Right atrium auricular region (tissue), 2 donors: Measurements from ENCODE around the gene GPC6. TPM values are rescaled to one million over a fixed set of nuclear protein-coding genes. Genes with fewer than 3 reads are reported as not detected.

Experiments
- DNase-seq: peaks from one replicate; pipeline ENCODE4 v3.0.0-alpha.2; 2019; ENCODE audit warnings: low spot score
- H3K27ac ChIP-seq, 2 donors: fragments of 200-600 bp; sonication (generic); 1 replicate in 1 of 2; 2 replicates in 1 of 2; pipeline ENCODE4 v1.5.1; 2016 to 2019
- H3K27me3 ChIP-seq, 2 donors: fragments of 200-600 bp; sonication (generic); one replicate each; pipeline versions ENCODE4 v1.5.1 to v1.6.0; 2017 to 2019
- H3K36me3 ChIP-seq: fragments of 200-600 bp; sonication (generic); one replicate; pipeline ENCODE4 v1.5.1; 2016
- H3K4me1 ChIP-seq, 2 donors: fragments of 200-600 bp; sonication (generic); one replicate each; pipeline versions ENCODE4 v1.5.1 to v1.6.0; 2017 to 2019
- H3K4me3 ChIP-seq, 2 donors: fragments of 200-600 bp; sonication (generic); 1 replicate in 1 of 2; 2 replicates in 1 of 2; pipeline ENCODE4 v1.5.1; 2017 to 2019; ENCODE audit warnings: mild to moderate bottlenecking in 1 of 2, moderate library complexity in 1 of 2
- H3K9me3 ChIP-seq, 2 donors: fragments of 200-600 bp; sonication (generic); one replicate each; pipeline ENCODE4 v1.5.1; 2019
- total RNA-seq, 2 donors: library from RNA; depleted of rRNA; stranded (reverse); fragments of >200 nt; gene quantifications; one replicate each; pipeline ENCODE4 v1.1.0, GENCODE V29; 2016
- TF ChIP-seq, protein P1 (sequence below), 2 donors: fragments of 200-600 bp; sonication (generic); IDR thresholded peaks; one replicate each; pipeline ENCODE4 v1.5.1; 2019; ENCODE audit warnings: antibody characterized with exemption in 2 of 2

GPC6 gene
- total RNA-seq, 2 donors from 2014 or later, result 1.3 to 3.8 TPM

DNA sequence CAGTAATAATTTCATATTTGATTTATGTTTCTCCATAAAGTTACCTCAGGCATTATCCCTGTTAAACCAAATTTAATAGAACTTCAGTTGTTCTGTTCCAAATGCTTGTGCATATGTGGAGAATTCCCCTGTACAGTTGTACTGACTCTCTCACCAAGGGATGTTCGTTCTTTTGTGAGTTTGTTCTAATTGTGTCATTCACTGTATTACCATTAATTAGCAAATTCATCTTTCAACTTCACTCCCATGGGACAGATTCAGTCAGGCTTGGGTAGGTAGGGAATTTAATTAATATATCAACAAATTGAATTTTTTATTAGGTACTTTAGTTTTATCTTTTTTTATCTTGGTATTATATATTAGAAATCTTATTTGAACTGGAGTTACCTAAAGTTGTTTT lies 987.5 kb downstream of the GPC6 start:
- Histone ChIP-seq H3K9me3 (no peaks in the 10 kb centered on the region), H3K27me3 (no peaks in the 10 kb centered on the region), H3K4me3 (no peak overlapping the region), H3K27ac (no peak overlapping the region), H3K4me1 (no peaks in the 10 kb centered on the region), H3K36me3 (no peaks in the 10 kb centered on the region)
- DNase-seq, result no peak
- TF ChIP-seq, protein P1, sequence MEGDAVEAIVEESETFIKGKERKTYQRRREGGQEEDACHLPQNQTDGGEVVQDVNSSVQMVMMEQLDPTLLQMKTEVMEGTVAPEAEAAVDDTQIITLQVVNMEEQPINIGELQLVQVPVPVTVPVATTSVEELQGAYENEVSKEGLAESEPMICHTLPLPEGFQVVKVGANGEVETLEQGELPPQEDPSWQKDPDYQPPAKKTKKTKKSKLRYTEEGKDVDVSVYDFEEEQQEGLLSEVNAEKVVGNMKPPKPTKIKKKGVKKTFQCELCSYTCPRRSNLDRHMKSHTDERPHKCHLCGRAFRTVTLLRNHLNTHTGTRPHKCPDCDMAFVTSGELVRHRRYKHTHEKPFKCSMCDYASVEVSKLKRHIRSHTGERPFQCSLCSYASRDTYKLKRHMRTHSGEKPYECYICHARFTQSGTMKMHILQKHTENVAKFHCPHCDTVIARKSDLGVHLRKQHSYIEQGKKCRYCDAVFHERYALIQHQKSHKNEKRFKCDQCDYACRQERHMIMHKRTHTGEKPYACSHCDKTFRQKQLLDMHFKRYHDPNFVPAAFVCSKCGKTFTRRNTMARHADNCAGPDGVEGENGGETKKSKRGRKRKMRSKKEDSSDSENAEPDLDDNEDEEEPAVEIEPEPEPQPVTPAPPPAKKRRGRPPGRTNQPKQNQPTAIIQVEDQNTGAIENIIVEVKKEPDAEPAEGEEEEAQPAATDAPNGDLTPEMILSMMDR (IDR thresholded peaks at IDR 0.05), result no peak

DNA sequence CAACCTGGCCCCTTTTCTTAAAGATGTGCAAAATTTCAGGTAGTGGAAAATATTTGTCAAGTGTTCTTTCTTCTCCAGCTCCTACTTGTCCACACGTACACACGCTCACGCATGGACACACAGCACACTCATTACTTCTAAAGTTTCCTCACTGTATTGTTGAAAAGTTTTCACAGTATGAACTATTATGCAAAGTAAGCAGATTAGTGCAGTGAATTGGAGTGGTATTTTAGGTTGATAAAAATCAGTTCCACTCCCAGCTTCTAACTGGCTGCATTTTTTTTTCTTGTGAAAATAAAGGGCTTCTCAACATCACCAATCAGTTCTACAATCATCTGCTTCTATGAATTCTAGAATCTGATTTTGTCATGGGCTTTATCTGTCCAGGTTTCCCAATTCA lies 988.4 kb downstream of the GPC6 start:
- TF ChIP-seq, protein P1 (IDR thresholded peaks at IDR 0.05), result no peak
- H3K9me3 ChIP-seq, result no peaks in the 10 kb centered on the region

DNA sequence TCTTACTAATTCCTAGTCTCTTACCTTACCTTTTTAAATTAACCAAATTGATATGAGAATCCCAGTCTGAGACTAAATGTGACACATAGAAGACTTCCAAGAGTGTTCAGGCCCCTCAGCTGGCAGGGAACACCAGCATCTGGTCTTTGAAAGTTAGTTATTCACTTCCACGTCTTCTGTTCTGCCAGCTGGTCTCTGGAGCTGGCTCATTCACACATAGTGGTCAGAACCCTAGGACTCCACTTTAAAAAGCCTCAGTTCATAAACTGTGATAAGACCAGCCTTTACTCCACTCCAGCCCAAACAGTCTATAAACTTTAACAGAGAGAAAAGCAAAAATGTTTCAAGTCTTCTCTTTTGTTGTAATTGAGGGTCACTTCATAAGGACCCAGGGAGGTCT lies 989.9 kb downstream of the GPC6 start:
- Histone ChIP-seq H3K27ac (no peak overlapping the region), H3K4me1 (no peaks in the 10 kb centered on the region), H3K36me3 (no peaks in the 10 kb centered on the region)

More for the DNA sequence above, 988.4 kb downstream of the GPC6 start:
- DNase-seq, result no peak
- Histone ChIP-seq H3K27me3 (no peaks in the 10 kb centered on the region), H3K27ac (no peak overlapping the region), H3K4me1 (no peaks in the 10 kb centered on the region), H3K36me3 (no peaks in the 10 kb centered on the region), H3K4me3 (no peak overlapping the region)

DNA sequence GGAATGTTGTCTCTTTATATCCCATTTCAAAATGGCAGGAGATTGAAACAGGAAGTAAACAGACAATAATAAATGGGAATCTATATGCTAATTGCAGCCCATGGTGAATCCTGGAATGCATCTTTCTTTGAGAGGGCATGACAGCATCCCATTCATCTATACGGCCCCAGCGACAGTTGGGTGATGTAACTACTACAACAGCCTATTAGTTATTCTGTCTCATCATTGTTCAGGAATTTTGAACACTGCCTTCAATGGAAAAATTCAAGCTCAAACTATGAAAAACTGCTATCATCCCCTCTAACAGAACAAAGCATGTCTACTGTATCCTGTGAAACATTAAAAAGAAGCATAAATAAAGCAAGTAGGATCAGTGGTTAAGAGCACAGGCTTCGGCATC lies 990.8 kb downstream of the GPC6 start:
- H3K27me3 ChIP-seq, result no peaks in the 10 kb centered on the region
- no peaks in the 10 kb centered on the region for H3K9me3 ChIP-seq
- no peak for DNase-seq
- no peaks in the 10 kb centered on the region for H3K36me3 ChIP-seq
- no peak overlapping the region for H3K27ac ChIP-seq
- TF ChIP-seq, protein P1 (IDR thresholded peaks at IDR 0.05), result no peak
- no peak overlapping the region for H3K4me3 ChIP-seq
- no peaks in the 10 kb centered on the region for H3K4me1 ChIP-seq

More for the DNA sequence above, 989.9 kb downstream of the GPC6 start:
- no peaks in the 10 kb centered on the region for H3K27me3 ChIP-seq
- H3K9me3 ChIP-seq, result no peaks in the 10 kb centered on the region
- no peak for DNase-seq
- H3K4me3 ChIP-seq, result no peak overlapping the region
- TF ChIP-seq, protein P1 (IDR thresholded peaks at IDR 0.05), result no peak

DNA sequence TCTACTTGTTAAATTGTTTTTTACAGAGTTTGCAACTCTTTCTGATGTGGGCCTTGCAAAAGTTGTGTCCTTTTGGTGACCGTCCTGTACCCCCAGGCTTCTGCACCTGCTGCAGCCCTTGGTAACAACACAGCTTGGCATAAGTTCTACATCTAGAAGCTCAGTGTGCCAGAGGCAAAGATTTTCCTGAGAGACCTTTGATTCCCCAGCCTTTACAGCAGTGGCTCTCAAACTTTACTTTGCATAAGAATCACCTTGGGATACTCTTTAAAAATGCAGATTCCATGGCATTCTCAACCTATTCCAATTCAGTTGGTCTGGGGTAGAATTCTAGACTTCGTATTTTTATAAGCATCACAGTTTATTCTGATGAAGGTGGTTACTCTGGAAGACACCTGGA lies 991.9 kb downstream of the GPC6 start:
- H3K27ac ChIP-seq, result no peak overlapping the region
- no peak for DNase-seq
- TF ChIP-seq, protein P1 (IDR thresholded peaks at IDR 0.05), result no peak
- no peaks in the 10 kb centered on the region for H3K9me3 ChIP-seq
- H3K27me3 ChIP-seq, result no peaks in the 10 kb centered on the region
- H3K4me1 ChIP-seq, result no peaks in the 10 kb centered on the region
- no peaks in the 10 kb centered on the region for H3K36me3 ChIP-seq
- H3K4me3 ChIP-seq, result no peak overlapping the region

DNA sequence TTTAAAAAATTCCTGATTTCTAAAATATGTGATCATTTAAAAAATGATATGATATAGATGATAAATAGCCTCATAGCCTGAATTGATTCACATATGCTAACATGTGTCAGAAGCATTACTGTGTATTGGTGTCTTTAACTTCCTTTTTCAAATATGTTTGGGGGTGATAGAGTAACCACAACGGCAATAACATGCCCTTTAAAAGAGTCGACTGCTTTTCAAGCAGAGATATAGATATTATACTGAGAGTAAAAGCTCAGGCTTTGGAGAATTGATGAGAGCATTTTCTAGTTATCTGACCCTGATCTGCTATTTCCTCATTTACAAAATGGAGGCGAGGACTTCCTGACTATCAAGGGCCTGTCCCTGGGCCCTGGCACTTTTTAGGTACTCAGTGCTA lies 992.3 kb downstream of the GPC6 start:
- no peaks in the 10 kb centered on the region for H3K27me3 ChIP-seq
- H3K27ac ChIP-seq, result no peak overlapping the region
- no peaks in the 10 kb centered on the region for H3K9me3 ChIP-seq
- TF ChIP-seq, protein P1 (IDR thresholded peaks at IDR 0.05), result no peak
- no peaks in the 10 kb centered on the region for H3K4me1 ChIP-seq
- no peak for DNase-seq
- no peak overlapping the region for H3K4me3 ChIP-seq
- no peaks in the 10 kb centered on the region for H3K36me3 ChIP-seq
